GM19452 (cell line): ENCODE results near the gene SLCO4A1.
"Not testable (repeated sequence)": the region's sequence is repeated elsewhere in the genome, so short reads cannot be mapped to it uniquely, and the experiment has no call there.

Experiments used
- ATAC-seq: cut with Tn5 transposase; IDR thresholded peaks from one replicate; pipeline ENCODE4 v1.9.1; 2021; ENCODE audit not compliant: unreplicated experiment

The SLCO4A1 gene

GRCh38 chr20:62679978-62680589 is 37.8 kb downstream of the SLCO4A1 start:
- ATAC-seq, result no peak

- no peak for ATAC-seq
These were observed 40.7 kb downstream of the SLCO4A1 start for GRCh38 chr20:62682912-62683517.

- ATAC-seq, result not testable (repeated sequence)
These were observed 41.5 kb downstream of the SLCO4A1 start for GRCh38 chr20:62683660-62684322.

- no peak for ATAC-seq
These were observed 42.7 kb downstream of the SLCO4A1 start for GRCh38 chr20:62684981-62685380.

- no peak for ATAC-seq
These were observed 43.7 kb downstream of the SLCO4A1 start for GRCh38 chr20:62685781-62686555.

- no peak for ATAC-seq
These were observed 44.8 kb downstream of the SLCO4A1 start for GRCh38 chr20:62686869-62687830.

GRCh38 chr20:62688083-62688482 is 45.8 kb downstream of the SLCO4A1 start:
- ATAC-seq, result no peak

- no peak for ATAC-seq
These were observed 46.7 kb downstream of the SLCO4A1 start for GRCh38 chr20:62688855-62689460.

- ATAC-seq, result no peak
These were observed 47.6 kb downstream of the SLCO4A1 start for GRCh38 chr20:62689861-62690260.

- no peak for ATAC-seq
These were observed 48.0 kb downstream of the SLCO4A1 start for GRCh38 chr20:62690261-62690820.

GRCh38 chr20:62691487-62691886 is 49.2 kb downstream of the SLCO4A1 start:
- ATAC-seq, result no peak

- ATAC-seq, result no peak
These were observed 49.9 kb downstream of the SLCO4A1 start for GRCh38 chr20:62692176-62692575.

- no peak for ATAC-seq
These were observed 50.7 kb downstream of the SLCO4A1 start for GRCh38 chr20:62692801-62693523.

GRCh38 chr20:62693524-62693922 is 51.2 kb downstream of the SLCO4A1 start:
- ATAC-seq, result no peak

- ATAC-seq, result no peak
These were observed 51.8 kb downstream of the SLCO4A1 start for GRCh38 chr20:62694106-62694505.

GRCh38 chr20:62694868-62695267 is 52.6 kb downstream of the SLCO4A1 start:
- no peak for ATAC-seq

GRCh38 chr20:62695448-62696414 is 53.4 kb downstream of the SLCO4A1 start:
- ATAC-seq, result no peak

GRCh38 chr20:62696434-62696957 is 54.2 kb downstream of the SLCO4A1 start:
- no peak for ATAC-seq
